Nephron progenitor cell (in vitro differentiated cells): ENCODE measurements around the gene CDX1.

Source experiments
- DNase-seq: peaks from one replicate; pipeline ENCODE4 v3.0.0; 2021
- H3K27ac Mint-ChIP-seq: 2 replicates; pipeline ENCODE4 v1.8.0; 2021; ENCODE audit warnings: mild to moderate bottlenecking, moderate library complexity, mixed read lengths
- H3K27me3 Mint-ChIP-seq: 2 replicates; pipeline ENCODE4 v1.8.0; 2021; ENCODE audit warnings: mild to moderate bottlenecking, low read depth, mixed read lengths; ENCODE audit not compliant: poor library complexity
- H3K36me3 Mint-ChIP-seq: 2 replicates; pipeline ENCODE4 v1.8.0; 2021; ENCODE audit warnings: low read depth, mixed read lengths
- H3K4me1 Mint-ChIP-seq: 2 replicates; pipeline ENCODE4 v1.8.0; 2021; ENCODE audit warnings: mixed read lengths
- H3K4me3 Mint-ChIP-seq: 2 replicates; pipeline ENCODE4 v1.8.0; 2021; ENCODE audit warnings: mild to moderate bottlenecking, moderate library complexity, mixed read lengths
- H3K9me3 Mint-ChIP-seq: 2 replicates; pipeline ENCODE4 v1.8.0; 2021; ENCODE audit warnings: mild to moderate bottlenecking, moderate library complexity, mixed read lengths
- TF ChIP-seq, protein P1 (sequence below): fragments of 200-600 bp; sonication (generic); IDR thresholded peaks from 2 replicates; pipeline ENCODE4 v1.5.0; 2021; ENCODE audit warnings: antibody characterized with exemption

Gene CDX1

DNA sequence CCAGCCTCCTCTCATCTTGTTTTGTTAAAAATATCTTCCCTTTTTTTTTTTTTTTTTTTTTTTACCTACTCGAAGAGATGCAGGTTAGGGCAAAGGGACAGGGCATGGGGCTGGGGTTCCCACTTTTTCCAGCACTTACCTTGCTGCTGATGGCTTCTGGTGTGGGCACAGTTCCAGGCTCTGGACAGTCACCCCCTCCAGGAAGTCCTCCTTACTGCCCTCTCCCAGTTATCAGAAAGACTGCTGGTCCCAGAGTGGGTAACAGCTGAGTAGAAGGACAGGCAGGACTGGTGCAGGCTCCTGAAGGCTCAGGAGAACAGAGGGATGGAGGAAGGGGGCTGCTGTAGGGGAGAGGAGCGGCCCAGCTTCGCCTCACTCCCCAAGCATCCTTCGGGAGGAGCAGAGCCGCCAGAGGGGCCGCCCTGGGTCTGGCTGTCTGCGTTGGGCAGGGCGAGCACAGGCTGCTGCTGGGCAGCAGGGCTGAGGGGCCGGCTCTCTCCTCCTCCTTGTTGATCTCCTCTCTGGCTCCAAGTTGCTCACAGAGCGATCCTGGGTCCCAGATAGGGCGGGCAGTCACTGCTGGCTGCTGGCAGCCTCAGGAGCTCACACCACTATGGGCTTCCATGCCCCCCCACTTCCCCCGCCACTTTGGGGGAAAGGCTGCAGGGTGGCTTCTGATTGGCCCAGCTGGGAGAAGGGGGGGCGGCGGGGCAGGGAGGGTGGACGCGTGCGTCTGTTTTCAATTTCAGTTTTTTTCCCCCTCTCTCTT, 11.1 kb upstream of the CDX1 start, which contains the start of gene PDGFRB:
Gene PDGFRB (minus strand): TSS at position 588 of the 769 bp plus-strand sequence. CDS start 18,798 bp downstream, outside the sequence.
- H3K4me3 Mint-ChIP-seq, result peak within 1 kb of the TSS; percentile 86
- peaks cover 90% of the 10 kb centered on the region for H3K4me1 Mint-ChIP-seq
- peak; percentile 77 for DNase-seq
- no peaks in the 10 kb centered on the region for H3K9me3 Mint-ChIP-seq
- peaks cover 3% of the 10 kb centered on the region for H3K36me3 Mint-ChIP-seq
- H3K27me3 Mint-ChIP-seq, result no peaks in the 10 kb centered on the region
- TF ChIP-seq, protein P1, sequence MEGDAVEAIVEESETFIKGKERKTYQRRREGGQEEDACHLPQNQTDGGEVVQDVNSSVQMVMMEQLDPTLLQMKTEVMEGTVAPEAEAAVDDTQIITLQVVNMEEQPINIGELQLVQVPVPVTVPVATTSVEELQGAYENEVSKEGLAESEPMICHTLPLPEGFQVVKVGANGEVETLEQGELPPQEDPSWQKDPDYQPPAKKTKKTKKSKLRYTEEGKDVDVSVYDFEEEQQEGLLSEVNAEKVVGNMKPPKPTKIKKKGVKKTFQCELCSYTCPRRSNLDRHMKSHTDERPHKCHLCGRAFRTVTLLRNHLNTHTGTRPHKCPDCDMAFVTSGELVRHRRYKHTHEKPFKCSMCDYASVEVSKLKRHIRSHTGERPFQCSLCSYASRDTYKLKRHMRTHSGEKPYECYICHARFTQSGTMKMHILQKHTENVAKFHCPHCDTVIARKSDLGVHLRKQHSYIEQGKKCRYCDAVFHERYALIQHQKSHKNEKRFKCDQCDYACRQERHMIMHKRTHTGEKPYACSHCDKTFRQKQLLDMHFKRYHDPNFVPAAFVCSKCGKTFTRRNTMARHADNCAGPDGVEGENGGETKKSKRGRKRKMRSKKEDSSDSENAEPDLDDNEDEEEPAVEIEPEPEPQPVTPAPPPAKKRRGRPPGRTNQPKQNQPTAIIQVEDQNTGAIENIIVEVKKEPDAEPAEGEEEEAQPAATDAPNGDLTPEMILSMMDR, result no peak
- peak within 1 kb of the TSS; percentile 96 for H3K27ac Mint-ChIP-seq

DNA sequence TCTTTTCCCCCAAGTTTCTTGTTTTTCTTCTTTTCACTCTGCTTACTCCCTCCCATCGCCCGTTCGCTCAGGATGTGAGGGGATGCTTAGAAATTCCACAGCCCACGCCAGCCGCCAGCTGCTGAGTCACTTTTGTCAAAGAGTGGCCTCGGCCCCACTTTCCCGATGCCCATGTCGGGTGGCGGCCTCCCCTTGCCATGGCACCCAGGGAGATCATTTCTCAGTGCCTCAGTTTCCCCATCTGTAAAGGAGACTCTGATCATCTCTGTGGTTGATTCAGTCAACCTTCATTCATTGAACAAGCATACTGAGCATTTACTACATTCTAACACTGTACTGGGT, 10.6 kb upstream of the CDX1 start:
- no peaks in the 10 kb centered on the region for H3K9me3 Mint-ChIP-seq
- H3K36me3 Mint-ChIP-seq, result peaks cover 3% of the 10 kb centered on the region
- H3K4me1 Mint-ChIP-seq, result peaks cover 90% of the 10 kb centered on the region
- TF ChIP-seq, protein P1, result no peak
- DNase-seq, result no peak
- H3K4me3 Mint-ChIP-seq, result peak overlapping the region; percentile 86
- H3K27ac Mint-ChIP-seq, result peak overlapping the region; percentile 92
- H3K27me3 Mint-ChIP-seq, result no peaks in the 10 kb centered on the region

DNA sequence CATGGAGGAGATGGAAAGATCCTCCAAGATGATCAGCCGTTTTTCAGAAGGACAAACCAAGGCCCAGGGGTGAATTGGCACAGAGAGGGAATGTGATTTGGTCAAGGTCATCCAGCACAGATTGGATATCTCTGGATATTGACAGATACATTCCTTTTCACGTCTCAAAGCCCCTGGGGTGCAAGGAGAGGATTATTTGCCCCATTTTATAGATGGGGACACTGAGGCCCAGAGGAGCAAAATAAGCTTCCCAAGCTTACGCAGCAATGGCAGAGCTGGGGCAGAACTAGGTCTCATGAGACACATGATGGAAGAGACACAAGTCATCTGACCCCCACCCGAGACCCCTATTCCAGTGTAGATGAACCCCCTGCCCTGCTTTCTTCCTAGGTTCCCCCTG, 10.0 kb upstream of the CDX1 start:
- peaks cover 3% of the 10 kb centered on the region for H3K36me3 Mint-ChIP-seq
- peak overlapping the region; percentile 92 for H3K27ac Mint-ChIP-seq
- no peak for DNase-seq
- peaks cover 90% of the 10 kb centered on the region for H3K4me1 Mint-ChIP-seq
- H3K9me3 Mint-ChIP-seq, result no peaks in the 10 kb centered on the region
- TF ChIP-seq, protein P1, result no peak
- H3K4me3 Mint-ChIP-seq, result peak overlapping the region; percentile 62
- H3K27me3 Mint-ChIP-seq, result no peaks in the 10 kb centered on the region

DNA sequence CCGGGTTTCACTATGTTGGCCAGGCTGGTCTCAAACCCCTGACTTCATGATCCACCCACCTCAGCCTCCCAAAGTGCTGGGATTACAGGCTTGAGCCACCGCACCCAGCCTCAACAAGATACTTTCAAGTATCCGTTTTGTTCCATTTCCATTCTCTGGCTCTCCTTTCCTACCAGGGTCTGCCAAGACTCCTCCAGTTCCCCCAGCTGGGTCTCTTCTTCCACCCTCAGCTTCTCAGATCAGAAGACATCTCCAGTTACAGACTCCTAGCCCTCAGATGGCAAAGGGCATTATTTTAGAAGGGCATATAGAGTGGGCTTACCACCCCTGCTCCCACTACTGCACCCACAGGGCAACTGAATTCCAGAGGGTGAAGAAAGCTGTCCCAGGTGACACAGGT, 9.4 kb upstream of the CDX1 start:
- Mint-ChIP-seq H3K4me1 (peaks cover 95% of the 10 kb centered on the region), H3K36me3 (peaks cover 3% of the 10 kb centered on the region), H3K9me3 (no peaks in the 10 kb centered on the region), H3K4me3 (peak overlapping the region; percentile 62), H3K27me3 (no peaks in the 10 kb centered on the region), H3K27ac (peak overlapping the region; percentile 97)
- DNase-seq, result no peak
- TF ChIP-seq, protein P1, result no peak

DNA sequence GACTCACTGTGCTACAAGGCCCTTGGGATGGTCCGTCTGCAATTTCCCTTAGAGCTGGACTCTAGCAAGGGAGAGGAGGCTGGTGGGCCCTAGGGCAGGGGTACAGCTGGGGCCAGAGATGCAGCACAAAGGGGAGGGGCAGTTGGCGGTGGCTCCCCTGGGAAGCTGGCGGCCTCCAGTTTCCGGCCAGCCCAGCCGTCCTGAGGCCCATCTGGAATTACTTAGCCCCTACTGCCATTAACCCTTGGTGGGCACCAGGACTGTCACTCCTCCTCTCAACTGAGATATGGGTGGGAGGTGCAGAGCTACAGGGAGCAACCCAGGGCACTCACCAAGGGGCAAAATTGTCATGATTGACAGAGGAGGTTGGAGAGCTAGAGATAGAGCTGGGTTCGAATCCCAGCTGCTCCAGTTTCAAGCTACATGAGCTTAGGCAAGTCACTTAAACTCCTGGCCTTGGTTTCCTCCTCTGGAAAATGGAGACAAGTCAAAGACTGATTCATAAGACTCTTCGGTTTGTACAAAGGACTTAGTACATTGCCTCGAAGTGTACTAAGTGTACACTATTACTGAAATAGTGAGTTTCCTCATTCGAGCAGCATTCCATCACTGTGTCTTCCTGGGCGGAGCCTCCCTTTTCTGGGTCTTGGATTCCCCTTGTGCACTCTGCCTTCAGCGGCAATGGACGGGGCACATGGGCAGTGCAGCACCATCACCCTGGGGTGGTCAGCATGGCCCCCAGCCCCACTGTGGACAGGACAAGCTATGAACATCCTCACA, 8.2 kb upstream of the CDX1 start:
- TF ChIP-seq, protein P1, result no peak
- Mint-ChIP-seq H3K27me3 (no peaks in the 10 kb centered on the region), H3K9me3 (no peaks in the 10 kb centered on the region), H3K27ac (peak overlapping the region; percentile 97), H3K36me3 (no peaks in the 10 kb centered on the region), H3K4me1 (peaks cover 95% of the 10 kb centered on the region), H3K4me3 (peak overlapping the region; percentile 62)
- DNase-seq, result peak; percentile 75
